HG03378 (cell line): ENCODE data around the gene TMEM242.

ENCODE experiments used
- ATAC-seq: cut with Tn5 transposase; IDR thresholded peaks from one replicate; pipeline ENCODE4 v1.9.1; 2021; ENCODE audit warnings: mild to moderate bottlenecking, moderate library complexity; ENCODE audit not compliant: unreplicated experiment

The TMEM242 gene

GRCh38 chr6:157253017-157253416 is 70.3 kb downstream of the TMEM242 start:
- no peak for ATAC-seq

- ATAC-seq: no peak
Observed at GRCh38 chr6:157251586-157252247, 71.6 kb downstream of the TMEM242 start.

GRCh38 chr6:157249826-157250225 is 73.5 kb downstream of the TMEM242 start:
- no peak for ATAC-seq

- no peak for ATAC-seq
Observed at GRCh38 chr6:157248264-157248663, 75.1 kb downstream of the TMEM242 start.

GRCh38 chr6:157246771-157247484 is 76.4 kb downstream of the TMEM242 start:
- ATAC-seq: no peak

GRCh38 chr6:157246048-157246630 is 77.2 kb downstream of the TMEM242 start:
- ATAC-seq: no peak

- no peak for ATAC-seq
Observed at GRCh38 chr6:157245436-157245835, 77.9 kb downstream of the TMEM242 start.

- ATAC-seq: no peak
Observed at GRCh38 chr6:157244780-157245179, 78.5 kb downstream of the TMEM242 start.

- no peak for ATAC-seq
Observed at GRCh38 chr6:157244175-157244574, 79.1 kb downstream of the TMEM242 start.

- no peak for ATAC-seq
Observed at GRCh38 chr6:157242791-157243190, 80.5 kb downstream of the TMEM242 start.

- no peak for ATAC-seq
Observed at GRCh38 chr6:157240960-157241311, 82.4 kb downstream of the TMEM242 start.

GRCh38 chr6:157240059-157240959 is 83.0 kb downstream of the TMEM242 start:
- no peak for ATAC-seq

GRCh38 chr6:157239671-157240058 is 83.7 kb downstream of the TMEM242 start:
- ATAC-seq: no peak
